ENCODE measurements around the gene SDSL.

The SDSL gene

DNA sequence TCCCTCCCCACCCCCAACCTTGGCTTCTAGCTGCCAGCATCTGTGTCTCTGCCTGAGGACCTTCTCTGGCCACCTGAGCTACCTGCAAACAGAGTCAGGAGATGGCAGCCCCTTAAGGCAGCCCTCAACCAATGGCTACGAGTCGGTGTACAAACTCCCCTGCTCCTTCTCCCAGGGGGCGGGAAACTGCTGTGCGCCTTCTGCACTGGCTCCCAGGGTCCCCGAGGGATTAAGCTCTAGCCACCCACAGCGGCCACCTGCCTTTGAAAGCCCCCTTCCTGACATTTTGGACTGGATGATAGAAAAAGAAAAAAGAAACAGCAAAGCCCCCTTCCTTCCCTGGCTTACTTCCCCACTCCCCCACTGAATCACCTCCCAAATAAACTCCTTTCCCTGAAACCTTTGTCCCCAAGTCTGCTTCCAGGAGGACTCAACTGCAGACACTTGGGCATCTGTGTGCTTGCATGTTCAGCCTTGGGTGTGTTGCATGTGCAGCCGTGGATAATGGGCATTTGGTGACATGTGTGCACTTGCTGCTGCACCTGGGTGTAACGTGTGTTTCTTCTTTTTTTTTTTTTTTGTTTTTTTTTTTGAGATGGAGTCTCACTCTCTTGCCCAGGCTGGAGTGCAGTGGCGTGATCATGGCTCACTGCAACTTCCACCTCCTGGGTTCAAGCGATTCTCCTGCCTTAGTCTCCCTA lies 24.5 kb upstream of the SDSL start:
- Histone ChIP-seq H4K20me1 (ENCODE audit: low read depth, low read length) (no peaks in the 10 kb centered on the region), H3K9ac (ENCODE audit: low read length) (no peak overlapping the region), H3K36me3 (ENCODE audit: low read length) (no peaks in the 10 kb centered on the region), H3F3A (ENCODE audit: insufficient read depth) (no peaks in the 10 kb centered on the region), H3K27me3 (ENCODE audit: low read length) (no peaks in the 10 kb centered on the region), H3K27ac (ENCODE audit: low read depth, low read length) (no peak overlapping the region), H2AFZ (ENCODE audit: low read depth, low read length, severe bottlenecking) (no peak overlapping the region), H3K79me2 (ENCODE audit: insufficient read depth, low read length) (no peaks in the 10 kb centered on the region), H3K9me2 (replicated peaks; ENCODE audit: insufficient read depth, low read length) (no peaks in the 10 kb centered on the region), H3K9me3 (ENCODE audit: insufficient read depth, low read length) (no peaks in the 10 kb centered on the region), H3K4me2 (ENCODE audit: low read depth, low read length, poor library complexity, severe bottlenecking) (no peak overlapping the region), H3K4me3 (ENCODE audit: insufficient read depth, low read length, poor library complexity, severe bottlenecking) (no peak overlapping the region)
- TF ChIP-seq, protein P1, sequence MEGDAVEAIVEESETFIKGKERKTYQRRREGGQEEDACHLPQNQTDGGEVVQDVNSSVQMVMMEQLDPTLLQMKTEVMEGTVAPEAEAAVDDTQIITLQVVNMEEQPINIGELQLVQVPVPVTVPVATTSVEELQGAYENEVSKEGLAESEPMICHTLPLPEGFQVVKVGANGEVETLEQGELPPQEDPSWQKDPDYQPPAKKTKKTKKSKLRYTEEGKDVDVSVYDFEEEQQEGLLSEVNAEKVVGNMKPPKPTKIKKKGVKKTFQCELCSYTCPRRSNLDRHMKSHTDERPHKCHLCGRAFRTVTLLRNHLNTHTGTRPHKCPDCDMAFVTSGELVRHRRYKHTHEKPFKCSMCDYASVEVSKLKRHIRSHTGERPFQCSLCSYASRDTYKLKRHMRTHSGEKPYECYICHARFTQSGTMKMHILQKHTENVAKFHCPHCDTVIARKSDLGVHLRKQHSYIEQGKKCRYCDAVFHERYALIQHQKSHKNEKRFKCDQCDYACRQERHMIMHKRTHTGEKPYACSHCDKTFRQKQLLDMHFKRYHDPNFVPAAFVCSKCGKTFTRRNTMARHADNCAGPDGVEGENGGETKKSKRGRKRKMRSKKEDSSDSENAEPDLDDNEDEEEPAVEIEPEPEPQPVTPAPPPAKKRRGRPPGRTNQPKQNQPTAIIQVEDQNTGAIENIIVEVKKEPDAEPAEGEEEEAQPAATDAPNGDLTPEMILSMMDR (IDR thresholded peaks at IDR 0.05; ENCODE audit: insufficient read depth, low read length, poor library complexity, severe bottlenecking) = no peak
- no peak for TF ChIP-seq EZH2phosphoT487 (conservative IDR thresholded peaks at IDR 0.05; ENCODE audit: low read length)

DNA sequence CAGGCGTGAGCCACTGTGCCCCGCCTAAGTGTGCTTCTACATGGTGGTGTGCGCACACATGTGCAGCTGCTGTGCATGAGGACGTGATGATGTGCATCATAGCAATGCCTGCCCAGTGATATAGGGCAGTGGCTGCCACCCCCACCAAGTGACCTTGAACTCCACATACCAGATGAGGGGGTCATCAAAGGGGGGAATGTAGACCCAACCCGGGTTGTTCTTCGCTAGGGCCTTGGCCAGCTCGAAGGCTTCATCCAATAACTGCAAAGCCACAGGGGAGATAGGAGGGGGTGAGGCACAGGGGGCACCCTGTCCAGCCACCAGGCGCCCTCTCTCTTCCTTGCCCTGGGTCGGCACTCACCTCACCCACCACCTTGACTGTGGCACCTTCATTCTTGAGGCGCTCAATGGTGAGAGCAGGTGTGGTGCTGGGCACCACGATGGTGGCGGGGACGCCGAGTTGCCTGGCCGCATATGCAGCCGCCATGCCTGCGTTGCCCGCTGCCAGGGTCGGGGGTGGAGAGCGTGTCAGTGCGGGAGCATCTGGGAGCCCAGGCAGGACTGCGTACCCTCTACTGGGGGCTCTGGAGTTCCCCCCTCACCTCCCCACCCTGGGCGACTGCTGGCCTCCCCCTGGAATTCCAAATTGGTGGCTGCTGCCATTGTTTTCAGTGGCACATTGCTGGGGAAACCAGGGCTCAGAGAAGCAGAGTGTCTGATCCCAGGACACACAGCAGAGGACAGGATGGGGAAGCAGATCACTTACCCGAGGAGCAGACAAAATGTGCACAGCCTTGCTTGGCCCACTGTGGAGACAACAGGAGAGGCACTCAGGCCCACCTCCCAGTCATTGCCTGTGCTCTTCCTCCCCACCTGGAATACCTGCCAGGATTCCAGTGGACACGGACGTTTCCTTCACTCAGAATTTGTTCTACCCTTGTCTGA lies 23.6 kb upstream of the SDSL start:
- Histone ChIP-seq H3K79me2 (ENCODE audit: insufficient read depth, low read length) (no peaks in the 10 kb centered on the region), H3F3A (ENCODE audit: insufficient read depth) (no peaks in the 10 kb centered on the region), H2AFZ (ENCODE audit: low read depth, low read length, severe bottlenecking) (no peak overlapping the region), H3K9ac (ENCODE audit: low read length) (no peak overlapping the region), H3K9me2 (replicated peaks; ENCODE audit: insufficient read depth, low read length) (no peaks in the 10 kb centered on the region), H3K9me3 (ENCODE audit: insufficient read depth, low read length) (no peaks in the 10 kb centered on the region), H3K27me3 (ENCODE audit: low read length) (no peaks in the 10 kb centered on the region), H3K27ac (ENCODE audit: low read depth, low read length) (no peak overlapping the region), H4K20me1 (ENCODE audit: low read depth, low read length) (no peaks in the 10 kb centered on the region), H3K36me3 (ENCODE audit: low read length) (no peaks in the 10 kb centered on the region), H3K4me3 (ENCODE audit: insufficient read depth, low read length, poor library complexity, severe bottlenecking) (no peak overlapping the region), H3K4me2 (ENCODE audit: low read depth, low read length, poor library complexity, severe bottlenecking) (no peak overlapping the region)
- TF ChIP-seq, protein P1 (IDR thresholded peaks at IDR 0.05; ENCODE audit: insufficient read depth, low read length, poor library complexity, severe bottlenecking) = no peak
- TF ChIP-seq EZH2phosphoT487 (conservative IDR thresholded peaks at IDR 0.05; ENCODE audit: low read length) = no peak

DNA sequence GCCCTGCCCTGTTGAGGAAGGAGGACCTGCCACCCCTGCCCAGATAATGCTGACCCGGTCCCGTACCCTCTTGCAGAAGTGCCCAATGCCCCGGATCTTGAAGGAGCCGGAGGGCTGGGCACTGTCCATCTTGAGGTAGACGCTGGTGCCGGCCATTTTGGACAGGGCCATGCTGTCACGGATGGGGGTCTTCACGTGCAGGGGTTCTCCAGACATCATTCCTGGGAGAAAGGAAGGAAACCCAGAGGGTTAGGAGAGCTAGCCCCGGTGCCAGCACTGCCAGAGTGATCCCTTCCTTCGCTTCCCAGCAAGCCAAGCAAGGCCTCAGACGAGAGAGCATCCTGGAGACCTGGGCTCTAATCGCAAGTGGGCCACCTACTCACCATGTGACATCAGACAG lies 22.7 kb upstream of the SDSL start:
- Histone ChIP-seq H3K36me3 (ENCODE audit: low read length) (no peaks in the 10 kb centered on the region), H3K27ac (ENCODE audit: low read depth, low read length) (no peak overlapping the region), H3K9me3 (ENCODE audit: insufficient read depth, low read length) (no peaks in the 10 kb centered on the region), H3K4me2 (ENCODE audit: low read depth, low read length, poor library complexity, severe bottlenecking) (no peak overlapping the region), H3K4me3 (ENCODE audit: insufficient read depth, low read length, poor library complexity, severe bottlenecking) (no peak overlapping the region), H3K27me3 (ENCODE audit: low read length) (no peaks in the 10 kb centered on the region), H3K79me2 (ENCODE audit: insufficient read depth, low read length) (no peaks in the 10 kb centered on the region), H2AFZ (ENCODE audit: low read depth, low read length, severe bottlenecking) (no peak overlapping the region), H4K20me1 (ENCODE audit: low read depth, low read length) (no peaks in the 10 kb centered on the region), H3K9me2 (replicated peaks; ENCODE audit: insufficient read depth, low read length) (no peaks in the 10 kb centered on the region), H3F3A (ENCODE audit: insufficient read depth) (no peaks in the 10 kb centered on the region), H3K9ac (ENCODE audit: low read length) (no peak overlapping the region)
- TF ChIP-seq, protein P1 (IDR thresholded peaks at IDR 0.05; ENCODE audit: insufficient read depth, low read length, poor library complexity, severe bottlenecking) = no peak
- TF ChIP-seq EZH2phosphoT487 (conservative IDR thresholded peaks at IDR 0.05; ENCODE audit: low read length) = no peak

Data from SU-DHL-6 (cell line).